Measurements from ENCODE around the gene ZNF416. TPM values are rescaled to one million over a fixed set of nuclear protein-coding genes. Genes with fewer than 3 reads are reported as not detected.

ZNF416 gene
- 4.6 TPM for total RNA-seq
- long read RNA-seq, transcript ZNF416-201 (4 exons, 2,561 nt): major isoform, 6 of 9 reads
- long read RNA-seq, partial matches to known transcripts: 0 of 9 reads
- long read RNA-seq, other reads (novel, unspliced or antisense): 3 of 9 reads

DNA sequence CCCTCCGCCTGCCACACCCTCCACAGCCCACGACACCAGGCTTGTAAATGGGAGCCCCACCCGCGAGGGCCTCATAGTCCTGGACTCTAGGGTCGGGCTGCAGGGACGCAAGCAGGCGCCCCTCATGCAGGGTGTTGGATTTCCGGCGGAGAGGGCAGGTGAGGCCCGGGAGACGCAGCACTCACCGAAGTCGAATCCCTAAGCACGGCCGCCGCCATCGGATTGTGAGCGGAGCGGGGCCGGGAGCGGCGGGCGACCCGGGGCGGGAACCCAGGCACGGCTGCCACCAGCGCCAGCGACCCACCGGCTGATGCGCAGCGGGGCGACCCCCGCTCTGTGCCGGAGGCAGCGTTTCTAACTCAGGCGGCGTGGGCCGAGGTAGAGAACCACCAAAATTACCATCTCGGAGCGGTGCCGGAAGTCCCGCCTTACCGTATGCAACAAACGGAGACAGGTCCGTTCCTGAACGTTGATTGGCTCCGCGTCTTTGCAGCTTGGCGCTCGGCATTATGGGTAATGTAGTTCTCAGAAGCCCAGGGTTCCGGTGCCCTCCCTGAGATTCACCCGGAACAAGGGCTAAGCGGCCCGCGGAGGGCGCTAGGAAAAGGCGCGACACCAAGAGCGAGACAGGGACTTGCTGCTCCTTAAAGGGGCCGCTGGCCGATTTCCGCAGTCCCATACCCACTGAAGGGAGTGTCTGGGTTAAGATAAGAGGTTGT, at the start of gene ZNF416:
ZNF416 (minus strand) TSS at position 425 of the 719 bp plus-strand sequence; CDS start at position 218, 207 bp downstream.
- TF ChIP-seq, protein P1, sequence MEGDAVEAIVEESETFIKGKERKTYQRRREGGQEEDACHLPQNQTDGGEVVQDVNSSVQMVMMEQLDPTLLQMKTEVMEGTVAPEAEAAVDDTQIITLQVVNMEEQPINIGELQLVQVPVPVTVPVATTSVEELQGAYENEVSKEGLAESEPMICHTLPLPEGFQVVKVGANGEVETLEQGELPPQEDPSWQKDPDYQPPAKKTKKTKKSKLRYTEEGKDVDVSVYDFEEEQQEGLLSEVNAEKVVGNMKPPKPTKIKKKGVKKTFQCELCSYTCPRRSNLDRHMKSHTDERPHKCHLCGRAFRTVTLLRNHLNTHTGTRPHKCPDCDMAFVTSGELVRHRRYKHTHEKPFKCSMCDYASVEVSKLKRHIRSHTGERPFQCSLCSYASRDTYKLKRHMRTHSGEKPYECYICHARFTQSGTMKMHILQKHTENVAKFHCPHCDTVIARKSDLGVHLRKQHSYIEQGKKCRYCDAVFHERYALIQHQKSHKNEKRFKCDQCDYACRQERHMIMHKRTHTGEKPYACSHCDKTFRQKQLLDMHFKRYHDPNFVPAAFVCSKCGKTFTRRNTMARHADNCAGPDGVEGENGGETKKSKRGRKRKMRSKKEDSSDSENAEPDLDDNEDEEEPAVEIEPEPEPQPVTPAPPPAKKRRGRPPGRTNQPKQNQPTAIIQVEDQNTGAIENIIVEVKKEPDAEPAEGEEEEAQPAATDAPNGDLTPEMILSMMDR (IDR thresholded peaks at IDR 0.05; ENCODE audit: borderline replicate concordance): peak; percentile 40
- H3K27me3 ChIP-seq (ENCODE audit: low read depth): no peaks in the 10 kb centered on the region
- peak within 1 kb of the TSS; percentile 79 for H3K27ac ChIP-seq (replicated peaks)
- H3K4me3 ChIP-seq: peak within 1 kb of the TSS; percentile 98
- peaks cover 39% of the 10 kb centered on the region for H3K36me3 ChIP-seq
- peaks cover 32% of the 10 kb centered on the region for H3K4me1 ChIP-seq
- intact Hi-C loops (cut with micrococcal nuclease): no loop called here
- DNase-seq: peak; percentile 96
- H3K9me3 ChIP-seq (replicated peaks): peaks cover 40% of the 10 kb centered on the region

DNA sequence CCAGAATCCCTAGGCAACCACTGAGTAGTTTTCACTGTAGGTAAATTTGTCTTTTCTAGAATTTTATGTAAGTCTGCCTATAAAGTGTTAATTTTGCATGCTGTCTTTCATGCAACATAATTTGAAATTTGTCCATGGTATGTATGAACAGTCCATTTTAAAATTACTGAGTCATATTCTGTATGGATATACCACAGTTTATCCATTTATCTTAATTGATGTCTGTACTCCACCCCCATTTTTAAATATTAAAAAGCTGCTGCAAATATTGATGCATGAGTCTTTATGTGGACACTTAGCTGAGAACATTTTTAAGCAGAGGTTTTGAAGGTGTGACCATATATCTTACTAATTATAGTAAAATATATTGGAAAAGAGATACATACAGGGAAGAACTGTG, 44.4 kb upstream of the ZNF416 start:
- DNase-seq: no peak
- no peaks in the 10 kb centered on the region for H3K27me3 ChIP-seq (ENCODE audit: low read depth)
- peaks cover 100% of the 10 kb centered on the region for H3K9me3 ChIP-seq (replicated peaks)
- peaks cover 73% of the 10 kb centered on the region for H3K36me3 ChIP-seq
- intact Hi-C loops (cut with micrococcal nuclease): no loop called here
- H3K4me1 ChIP-seq: peaks cover 8% of the 10 kb centered on the region
- no peak overlapping the region for H3K4me3 ChIP-seq
- H3K27ac ChIP-seq (replicated peaks): no peak overlapping the region
- TF ChIP-seq, protein P1 (IDR thresholded peaks at IDR 0.05; ENCODE audit: borderline replicate concordance): no peak

DNA sequence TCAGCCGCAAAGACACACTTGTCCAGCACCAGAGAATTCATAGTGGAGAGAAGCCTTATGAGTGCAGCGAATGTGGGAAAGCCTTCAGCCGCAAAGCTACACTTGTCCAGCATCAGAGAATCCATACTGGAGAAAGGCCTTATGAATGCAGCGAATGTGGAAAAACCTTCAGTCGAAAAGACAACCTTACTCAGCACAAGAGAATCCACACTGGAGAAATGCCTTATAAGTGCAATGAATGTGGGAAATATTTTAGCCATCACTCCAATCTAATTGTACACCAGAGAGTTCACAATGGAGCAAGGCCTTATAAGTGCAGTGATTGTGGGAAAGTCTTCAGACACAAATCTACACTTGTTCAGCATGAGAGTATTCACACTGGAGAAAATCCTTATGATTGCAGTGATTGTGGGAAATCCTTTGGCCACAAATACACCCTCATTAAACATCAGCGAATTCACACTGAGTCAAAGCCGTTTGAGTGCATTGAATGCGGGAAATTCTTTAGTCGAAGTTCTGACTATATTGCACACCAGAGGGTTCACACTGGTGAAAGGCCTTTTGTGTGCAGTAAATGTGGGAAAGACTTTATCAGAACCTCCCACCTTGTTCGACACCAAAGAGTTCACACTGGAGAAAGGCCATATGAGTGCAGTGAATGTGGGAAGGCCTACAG, 42.1 kb upstream of the ZNF416 start:
- Histone ChIP-seq H3K36me3 (peaks cover 96% of the 10 kb centered on the region), H3K4me3 (no peak overlapping the region)

DNA sequence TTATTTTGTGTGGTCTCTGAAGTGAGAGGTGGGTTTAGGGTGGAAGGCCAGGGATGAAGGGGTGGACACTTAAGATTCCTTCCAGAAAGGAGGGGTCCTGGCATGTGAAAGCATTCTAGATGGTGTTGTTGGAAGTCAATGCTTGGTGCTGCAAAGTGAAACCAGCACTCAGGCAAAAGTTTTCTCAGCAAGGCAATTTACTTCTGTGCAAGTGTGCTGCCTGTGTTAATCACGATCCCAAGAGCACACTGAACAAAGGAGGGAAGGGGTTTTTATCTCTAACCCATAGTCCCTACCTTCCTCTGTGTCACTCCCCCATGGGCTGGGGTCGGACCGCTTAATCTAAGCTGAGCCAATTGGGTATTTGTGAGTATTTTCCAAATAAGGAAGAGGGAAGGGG, 36.6 kb upstream of the ZNF416 start:
- H3K27me3 ChIP-seq (ENCODE audit: low read depth): no peaks in the 10 kb centered on the region
- H3K27ac ChIP-seq (replicated peaks): no peak overlapping the region
- H3K4me3 ChIP-seq: peak overlapping the region; percentile 95
- TF ChIP-seq, protein P1 (IDR thresholded peaks at IDR 0.05; ENCODE audit: borderline replicate concordance): no peak
- intact Hi-C loops (cut with micrococcal nuclease): no loop called here
- DNase-seq: no peak
- H3K4me1 ChIP-seq: peaks cover 55% of the 10 kb centered on the region
- H3K36me3 ChIP-seq: peaks cover 56% of the 10 kb centered on the region
- peaks cover 72% of the 10 kb centered on the region for H3K9me3 ChIP-seq (replicated peaks)

More for the DNA sequence above, 42.1 kb upstream of the ZNF416 start:
- peaks cover 100% of the 10 kb centered on the region for H3K9me3 ChIP-seq (replicated peaks)
- H3K27ac ChIP-seq (replicated peaks): no peak overlapping the region
- DNase-seq: no peak
- no peaks in the 10 kb centered on the region for H3K27me3 ChIP-seq (ENCODE audit: low read depth)
- intact Hi-C loops (cut with micrococcal nuclease): no loop called here
- peaks cover 31% of the 10 kb centered on the region for H3K4me1 ChIP-seq
- TF ChIP-seq, protein P1 (IDR thresholded peaks at IDR 0.05; ENCODE audit: borderline replicate concordance): no peak

DNA sequence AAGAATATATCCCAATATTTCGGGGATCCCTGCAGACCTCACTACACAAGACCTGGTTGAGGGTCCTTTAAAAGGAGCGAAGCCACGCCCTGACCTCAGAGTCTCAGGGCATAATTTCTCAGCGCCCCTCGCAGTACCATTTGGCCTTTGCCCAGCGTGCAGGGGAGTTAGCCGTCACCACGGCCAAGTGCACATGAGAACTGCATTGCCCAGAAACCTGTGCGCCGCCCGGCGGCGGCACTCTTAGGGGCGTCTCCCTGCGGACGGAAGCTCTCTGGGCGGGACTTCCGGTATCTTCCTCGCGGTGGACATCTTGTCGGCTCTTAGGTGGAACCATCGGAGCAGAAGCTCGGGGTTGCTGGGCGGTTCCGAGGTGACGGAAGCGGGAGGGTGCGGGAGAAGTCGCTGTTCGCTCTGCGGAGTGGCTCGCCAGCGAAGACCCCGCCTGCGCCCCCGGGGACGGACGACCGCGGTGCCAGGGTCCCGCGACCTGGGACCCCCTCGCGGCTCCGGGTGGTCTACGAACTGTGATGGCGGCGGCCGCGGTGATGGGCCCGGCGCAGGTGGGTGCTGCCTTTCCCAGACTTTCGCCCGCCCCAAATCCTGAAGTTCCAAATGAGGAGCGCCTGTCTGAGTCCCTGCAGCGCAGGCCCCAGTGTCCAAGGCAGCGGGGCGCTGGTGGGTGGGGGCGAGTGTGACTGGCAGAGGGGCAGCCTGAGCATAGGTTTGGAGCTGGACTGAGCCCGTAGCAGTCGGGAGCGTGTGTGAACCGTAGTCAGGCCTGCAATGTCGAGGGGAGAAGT, 35.4 kb upstream of the ZNF416 start, which contains the start of gene ZNF134:
ZNF134 (plus strand) TSS at position 302 of the 803 bp plus-strand sequence. CDS start 5,227 bp downstream, outside the sequence.
- H3K27me3 ChIP-seq (ENCODE audit: low read depth): no peaks in the 10 kb centered on the region
- peak within 1 kb of the TSS; percentile 95 for H3K4me3 ChIP-seq
- TF ChIP-seq, protein P1 (IDR thresholded peaks at IDR 0.05; ENCODE audit: borderline replicate concordance): peak; percentile 40
- peak; percentile 93 for DNase-seq
- H3K9me3 ChIP-seq (replicated peaks): peaks cover 71% of the 10 kb centered on the region
- intact Hi-C loops (cut with micrococcal nuclease): no loop called here
- H3K4me1 ChIP-seq: peaks cover 55% of the 10 kb centered on the region
- H3K27ac ChIP-seq (replicated peaks): peak within 1 kb of the TSS; percentile 84
- H3K36me3 ChIP-seq: peaks cover 44% of the 10 kb centered on the region

Measured in left ventricle myocardium inferior (tissue), 1 donor.